OCI-LY3 (cell line): ENCODE data around the gene LRRC23.

Source experiments
- CTCF ChIP-seq: fragments of 200-600, 300-600 bp; sonication (generic); IDR thresholded peaks from 2 replicates; pipeline ENCODE4 v1.5.1; 2014; ENCODE audit warnings: antibody characterized with exemption, low read length, low read depth
- EZH2phosphoT487 ChIP-seq: fragments of 200-600 bp; shearing (Covaris generic); IDR thresholded peaks from 2 replicates; pipeline ENCODE4 v1.6.1; 2018; ENCODE audit warnings: antibody characterized with exemption, mixed run types, low read depth

DNA sequence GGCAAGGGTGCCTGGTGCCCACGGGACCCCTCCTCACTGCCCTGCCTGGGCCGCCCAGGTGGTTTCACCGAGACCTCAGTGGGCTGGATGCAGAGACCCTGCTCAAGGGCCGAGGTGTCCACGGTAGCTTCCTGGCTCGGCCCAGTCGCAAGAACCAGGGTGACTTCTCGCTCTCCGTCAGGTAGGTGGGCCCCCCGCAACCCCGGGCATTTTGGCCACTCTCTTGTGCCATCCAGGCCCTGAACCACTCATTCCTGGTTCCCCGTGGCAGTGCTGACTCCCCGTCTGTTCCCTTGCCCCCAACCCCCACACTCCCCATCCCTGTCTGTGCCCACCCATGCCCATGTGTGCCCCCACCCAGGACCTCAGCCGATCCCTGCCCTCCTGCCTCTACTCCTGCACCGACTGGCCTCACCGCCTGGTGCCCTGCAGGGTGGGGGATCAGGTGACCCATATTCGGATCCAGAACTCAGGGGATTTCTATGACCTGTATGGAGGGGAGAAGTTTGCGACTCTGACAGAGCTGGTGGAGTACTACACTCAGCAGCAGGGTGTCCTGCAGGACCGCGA is 47.0 kb downstream of the LRRC23 start:
- TF ChIP-seq CTCF: no peak
- TF ChIP-seq EZH2phosphoT487: no peak
